Memory B cell (primary cell): Measurements from ENCODE around the gene PI4KA.
"Not testable (repeated sequence)": the region's sequence is repeated elsewhere in the genome, so short reads cannot be mapped to it uniquely, and the experiment has no call there.

ENCODE experiments used
- ATAC-seq: fragments of 150-1000 bp; cut with Tn5 transposase; 2 replicates; pipeline ENCODE4 v1.10.0; 2021; ENCODE audit warnings: low read depth, mild to moderate bottlenecking, moderate library complexity
- DNase-seq, 2 donors: peaks; one replicate each; pipeline ENCODE4 v3.0.0; 2022; ENCODE audit warnings: low spot score in 2 of 2
- H3K27ac Mint-ChIP-seq: one replicate; pipeline ENCODE4 v1.8.0; 2022; ENCODE audit warnings: mild to moderate bottlenecking, moderate library complexity, mixed read lengths
- H3K27me3 Mint-ChIP-seq: one replicate; pipeline ENCODE4 v1.8.0; 2022; ENCODE audit warnings: mixed read lengths
- H3K36me3 Mint-ChIP-seq: one replicate; pipeline ENCODE4 v1.8.0; 2022; ENCODE audit warnings: mild to moderate bottlenecking, mixed read lengths
- H3K4me1 Mint-ChIP-seq: one replicate; pipeline ENCODE4 v1.8.0; 2022; ENCODE audit warnings: mixed read lengths
- H3K4me3 Mint-ChIP-seq: one replicate; pipeline ENCODE4 v1.8.0; 2022; ENCODE audit warnings: mild to moderate bottlenecking, moderate library complexity, mixed read lengths
- H3K9me3 Mint-ChIP-seq: one replicate; pipeline ENCODE4 v1.8.0; 2022; ENCODE audit warnings: mixed read lengths

PI4KA gene

DNA sequence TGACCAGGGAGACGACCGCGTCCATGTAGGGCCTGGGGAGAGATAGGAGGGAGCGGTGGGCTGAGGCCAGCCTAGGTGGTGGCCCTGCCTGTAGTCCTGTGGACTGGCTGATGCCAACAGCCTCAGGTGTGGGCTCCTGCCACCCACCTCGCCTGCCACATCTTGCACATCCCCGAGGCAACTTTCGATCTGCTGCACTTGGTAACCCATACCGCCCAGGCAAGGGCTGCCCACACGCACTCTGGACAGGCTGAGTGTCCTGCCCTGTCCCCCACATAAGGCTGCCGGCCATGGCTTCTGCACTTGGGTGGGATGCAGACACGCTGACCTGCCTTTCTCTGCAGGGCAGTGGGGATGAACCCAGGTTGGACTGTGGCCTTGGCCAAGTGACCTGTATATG lies 148.6 kb downstream of the PI4KA start:
- not testable (repeated sequence) for DNase-seq, H3K9me3 Mint-ChIP-seq, H3K36me3 Mint-ChIP-seq

DNA sequence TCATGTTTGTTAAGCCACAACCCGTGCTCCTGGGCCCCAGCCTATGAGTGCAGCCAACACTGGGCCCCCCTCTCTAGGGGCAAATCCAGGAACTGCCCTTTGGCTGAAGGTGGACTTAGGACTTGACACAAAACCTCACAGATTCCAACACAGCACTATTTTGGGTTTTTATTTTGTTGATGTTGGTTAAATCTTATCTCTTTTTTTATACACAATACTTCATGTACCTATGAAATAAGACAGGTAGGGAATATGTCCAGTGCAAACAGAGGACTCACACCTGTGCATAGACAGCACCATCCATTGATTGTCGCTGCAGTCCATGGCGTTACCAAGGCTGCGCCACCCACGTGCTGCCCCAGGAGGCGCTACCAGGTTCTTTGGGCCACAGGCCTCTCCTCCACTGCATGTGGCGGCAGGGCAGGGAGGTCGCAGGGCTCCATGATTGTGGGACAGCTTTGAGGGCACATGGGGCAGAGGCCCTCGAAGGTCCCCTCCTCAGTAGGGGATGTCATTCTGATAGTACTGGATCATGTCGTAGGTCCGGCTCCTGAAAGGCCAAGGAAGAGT lies 151.0 kb downstream of the PI4KA start:
- ATAC-seq, H3K4me3 Mint-ChIP-seq, H3K4me1 Mint-ChIP-seq, H3K27ac Mint-ChIP-seq, H3K36me3 Mint-ChIP-seq, DNase-seq, H3K9me3 Mint-ChIP-seq, H3K27me3 Mint-ChIP-seq: not testable (repeated sequence)

More for the DNA sequence above, 148.6 kb downstream of the PI4KA start:
- not testable (repeated sequence) for H3K4me1 Mint-ChIP-seq, ATAC-seq, H3K4me3 Mint-ChIP-seq, H3K27ac Mint-ChIP-seq, H3K27me3 Mint-ChIP-seq

DNA sequence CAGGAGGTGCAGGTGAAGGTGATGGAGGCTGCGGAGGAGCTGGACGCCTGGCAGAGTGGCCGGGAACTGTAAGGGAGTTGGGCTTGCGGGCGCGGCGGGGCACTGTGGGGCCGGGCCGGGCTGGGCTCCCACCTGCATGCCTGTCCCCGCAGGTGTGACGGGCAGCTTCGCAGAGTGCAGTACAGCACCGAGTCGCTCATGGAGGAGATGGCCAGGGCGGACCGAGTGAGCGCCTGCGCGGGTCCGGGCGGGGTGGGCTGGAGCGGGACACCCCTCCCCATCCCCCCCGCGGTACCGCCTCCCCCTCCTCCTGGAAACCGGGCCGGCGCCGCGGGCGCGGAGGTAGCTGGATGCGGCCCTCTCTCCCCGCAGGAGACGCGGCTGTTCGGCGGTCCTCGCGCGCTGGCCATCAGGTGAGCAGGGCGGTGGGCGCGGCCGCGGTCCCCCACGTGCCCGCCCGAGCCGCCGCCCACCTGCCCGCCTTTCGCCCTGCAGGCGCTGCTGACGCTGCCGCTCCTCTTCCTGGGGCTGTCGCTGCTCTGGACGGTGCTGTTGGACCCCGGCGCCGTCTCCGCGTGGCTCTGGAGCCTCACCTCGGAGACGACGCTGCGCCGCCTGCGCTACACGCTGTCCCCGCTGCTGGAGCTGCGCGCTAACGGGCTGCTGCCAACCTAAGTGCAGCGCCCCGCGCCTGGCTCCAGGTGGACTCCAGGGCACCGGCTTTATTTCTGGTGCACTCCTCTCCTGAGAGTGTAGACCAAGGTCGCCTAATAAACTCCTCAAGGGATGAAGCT lies 154.6 kb downstream of the PI4KA start:
- H3K4me1 Mint-ChIP-seq, H3K27me3 Mint-ChIP-seq, H3K36me3 Mint-ChIP-seq, ATAC-seq, H3K9me3 Mint-ChIP-seq, H3K27ac Mint-ChIP-seq: not testable (repeated sequence)
- peak in 1 of 2 donors; percentile 35 for DNase-seq
- H3K4me3 Mint-ChIP-seq: peak overlapping the region; percentile 70

GRCh38 chr22:20703414-20703806 lies 155.2 kb downstream of the PI4KA start:
- not testable (repeated sequence) for DNase-seq, H3K27me3 Mint-ChIP-seq, H3K4me1 Mint-ChIP-seq, H3K9me3 Mint-ChIP-seq, H3K36me3 Mint-ChIP-seq
- Mint-ChIP-seq H3K4me3 (peak overlapping the region; percentile 99), H3K27ac (peak overlapping the region; percentile 98)
- peak; percentile 14 for ATAC-seq

- peak; percentile 90 to 92 for DNase-seq
- ATAC-seq: peak; percentile 74
- not testable (repeated sequence) for H3K36me3 Mint-ChIP-seq, H3K4me1 Mint-ChIP-seq, H3K27me3 Mint-ChIP-seq, H3K9me3 Mint-ChIP-seq
- Mint-ChIP-seq H3K27ac (peak overlapping the region; percentile 98), H3K4me3 (peak overlapping the region; percentile 99)
Measured at GRCh38 chr22:20702546-20703413, 155.8 kb downstream of the PI4KA start.

DNA sequence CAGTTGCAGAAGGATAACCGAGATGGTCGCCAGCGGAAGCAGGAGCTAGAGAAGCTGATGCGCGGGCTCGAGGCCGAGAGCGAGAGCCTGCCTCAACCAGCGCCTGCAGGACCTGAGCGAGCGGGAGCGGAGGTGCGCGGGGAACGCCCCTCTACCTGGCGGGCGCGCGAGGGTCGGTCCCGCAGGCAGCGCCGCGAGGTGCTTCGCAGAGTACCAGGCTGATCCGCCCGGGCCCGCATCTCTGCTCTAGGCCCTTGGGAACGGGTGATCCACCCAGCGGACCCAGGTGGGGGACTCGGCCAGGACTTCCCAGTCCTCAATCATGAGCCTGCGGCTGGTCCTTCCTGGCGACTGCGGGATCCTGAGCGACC lies 156.5 kb downstream of the PI4KA start:
- not testable (repeated sequence) for H3K4me1 Mint-ChIP-seq, DNase-seq
- peak overlapping the region; percentile 99 for H3K4me3 Mint-ChIP-seq

DNA sequence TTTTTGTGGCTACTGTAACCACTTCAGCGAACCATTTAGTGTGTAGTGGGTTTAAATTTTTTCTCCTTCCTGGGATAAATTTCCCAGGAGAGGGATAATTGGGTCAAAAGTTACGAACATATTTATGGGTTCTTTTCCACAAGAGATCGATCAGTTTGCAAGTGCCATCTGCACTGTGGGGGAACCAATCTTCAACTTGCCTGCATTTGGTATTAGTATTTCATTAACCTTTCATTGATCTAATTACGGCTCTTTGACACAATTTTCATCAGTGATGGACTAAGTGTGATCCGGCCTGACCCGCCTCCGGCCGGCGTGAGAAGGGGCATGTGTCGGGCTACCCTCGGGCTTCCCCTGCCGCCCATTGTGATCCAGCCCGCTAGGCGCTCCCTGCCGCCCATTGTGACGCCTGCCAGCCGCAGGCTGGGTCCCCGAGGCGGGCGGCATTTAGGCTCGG lies 156.9 kb downstream of the PI4KA start:
- Mint-ChIP-seq H3K27ac (peak overlapping the region; percentile 98), H3K4me3 (peak overlapping the region; percentile 99)
- not testable (repeated sequence) for H3K4me1 Mint-ChIP-seq, H3K27me3 Mint-ChIP-seq, H3K9me3 Mint-ChIP-seq, DNase-seq, H3K36me3 Mint-ChIP-seq
- peak; percentile 1 for ATAC-seq

More for the DNA sequence above, 156.5 kb downstream of the PI4KA start:
- not testable (repeated sequence) for H3K9me3 Mint-ChIP-seq, H3K36me3 Mint-ChIP-seq, H3K27me3 Mint-ChIP-seq
- ATAC-seq: peak; percentile 9
- peak overlapping the region; percentile 98 for H3K27ac Mint-ChIP-seq

- not testable (repeated sequence) for H3K9me3 Mint-ChIP-seq, H3K4me3 Mint-ChIP-seq, H3K27me3 Mint-ChIP-seq, ATAC-seq, H3K36me3 Mint-ChIP-seq, H3K4me1 Mint-ChIP-seq, DNase-seq, H3K27ac Mint-ChIP-seq
Measured at GRCh38 chr22:20700347-20700746, 158.3 kb downstream of the PI4KA start.

DNA sequence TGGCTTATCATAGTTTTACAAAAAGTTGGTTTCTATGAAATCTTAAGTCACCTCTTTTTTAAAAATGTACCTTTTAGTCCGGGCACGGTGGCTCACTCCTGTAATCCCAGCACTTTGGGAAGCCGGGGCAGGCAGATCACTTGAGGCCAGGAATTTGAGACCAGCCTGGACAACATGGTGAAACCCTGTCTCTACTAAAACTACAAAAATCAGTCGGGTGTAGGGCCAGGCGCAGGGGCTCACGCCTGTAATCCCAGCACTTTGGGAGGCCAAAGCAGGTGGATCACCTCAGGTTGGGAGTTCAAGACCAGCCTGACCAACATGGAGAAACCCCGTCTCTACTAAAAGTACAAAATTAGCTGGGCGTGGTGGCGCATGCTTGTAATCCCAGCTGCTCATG lies 158.8 kb downstream of the PI4KA start:
- not testable (repeated sequence) for DNase-seq, H3K27ac Mint-ChIP-seq, H3K4me3 Mint-ChIP-seq, H3K27me3 Mint-ChIP-seq, H3K36me3 Mint-ChIP-seq, ATAC-seq, H3K9me3 Mint-ChIP-seq, H3K4me1 Mint-ChIP-seq

DNA sequence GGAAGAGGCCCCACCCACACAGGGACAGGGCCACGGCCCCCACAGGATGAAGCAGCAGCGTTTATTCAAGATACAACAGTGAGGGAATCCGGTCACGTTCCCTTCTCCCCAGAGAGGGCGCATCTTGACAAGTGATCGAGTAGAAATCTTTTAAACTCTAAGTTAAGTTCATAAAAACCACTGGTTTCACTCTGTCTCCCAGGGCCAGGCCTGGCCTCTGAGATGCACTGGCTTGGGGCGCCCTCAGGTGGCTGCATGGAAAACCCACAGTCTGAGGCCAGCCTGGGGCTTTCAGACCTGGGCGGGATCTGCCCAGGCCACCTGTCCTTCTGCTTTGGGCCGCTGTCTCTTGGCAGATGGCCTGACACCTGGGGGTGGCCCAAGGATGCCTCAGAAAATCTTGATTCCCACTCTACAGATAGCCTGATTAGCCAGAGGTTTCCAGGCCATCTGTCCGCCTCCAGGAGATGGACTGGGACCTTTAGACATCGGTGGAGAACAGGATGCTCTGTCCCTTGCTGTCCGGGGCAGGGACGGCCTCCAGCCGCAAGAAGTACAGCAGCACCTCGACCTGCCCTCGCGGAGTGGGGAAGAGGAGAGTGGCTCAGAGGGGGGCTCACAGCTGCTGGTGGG lies 161.0 kb downstream of the PI4KA start:
- not testable (repeated sequence) for H3K36me3 Mint-ChIP-seq, H3K27me3 Mint-ChIP-seq, H3K4me3 Mint-ChIP-seq, H3K9me3 Mint-ChIP-seq, ATAC-seq, H3K27ac Mint-ChIP-seq, H3K4me1 Mint-ChIP-seq
- DNase-seq: peak in 1 of 2 donors; percentile 79

DNA sequence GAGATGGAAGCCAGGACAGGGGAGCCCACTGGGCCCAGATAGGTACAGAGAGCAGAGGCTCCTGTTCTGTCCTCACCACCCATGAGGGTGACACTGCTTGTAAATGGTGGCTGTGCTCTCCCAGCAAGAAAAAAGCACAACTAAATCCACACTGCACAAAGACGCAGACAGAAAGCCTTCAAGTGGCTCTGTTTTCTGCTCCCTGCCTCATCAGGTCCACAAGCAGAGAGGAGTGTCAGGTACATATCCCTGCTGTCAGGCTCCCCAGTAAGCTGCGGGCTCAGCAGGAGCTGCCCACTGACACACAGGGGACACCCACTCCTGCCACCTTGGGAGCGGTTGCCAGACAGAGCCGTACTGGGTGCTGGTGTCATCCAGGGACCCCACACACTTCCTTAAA lies 162.6 kb downstream of the PI4KA start:
- not testable (repeated sequence) for H3K27me3 Mint-ChIP-seq, H3K4me1 Mint-ChIP-seq, H3K36me3 Mint-ChIP-seq, DNase-seq, ATAC-seq, H3K9me3 Mint-ChIP-seq, H3K27ac Mint-ChIP-seq, H3K4me3 Mint-ChIP-seq

GRCh38 chr22:20695205-20695604 lies 163.4 kb downstream of the PI4KA start:
- DNase-seq, H3K27me3 Mint-ChIP-seq, ATAC-seq, H3K27ac Mint-ChIP-seq, H3K9me3 Mint-ChIP-seq, H3K4me3 Mint-ChIP-seq, H3K36me3 Mint-ChIP-seq, H3K4me1 Mint-ChIP-seq: not testable (repeated sequence)

GRCh38 chr22:20694256-20694655 lies 164.4 kb downstream of the PI4KA start:
- H3K9me3 Mint-ChIP-seq, DNase-seq, H3K36me3 Mint-ChIP-seq, H3K27me3 Mint-ChIP-seq, H3K4me1 Mint-ChIP-seq, H3K4me3 Mint-ChIP-seq, ATAC-seq, H3K27ac Mint-ChIP-seq: not testable (repeated sequence)

DNA sequence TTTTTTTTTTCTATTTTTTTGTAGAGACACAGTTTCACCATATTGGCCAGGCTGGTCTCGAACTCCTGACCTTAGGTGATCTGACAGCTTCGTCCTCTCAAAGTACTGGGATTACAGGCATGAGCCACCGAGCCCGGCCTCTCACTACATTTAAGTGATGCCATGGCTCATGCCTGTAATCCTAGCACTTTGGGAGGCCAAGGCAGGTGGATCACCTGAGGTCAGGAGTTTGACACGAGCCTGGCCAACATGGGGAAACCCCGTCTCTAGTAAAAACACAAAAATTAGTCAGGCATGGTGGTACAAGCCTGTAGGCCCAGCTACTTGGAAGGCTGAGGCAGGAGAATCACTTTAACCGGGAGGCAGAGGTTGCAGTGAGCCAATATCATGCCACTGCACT lies 165.7 kb downstream of the PI4KA start:
- DNase-seq, H3K4me1 Mint-ChIP-seq, H3K27me3 Mint-ChIP-seq, ATAC-seq, H3K27ac Mint-ChIP-seq, H3K9me3 Mint-ChIP-seq, H3K4me3 Mint-ChIP-seq, H3K36me3 Mint-ChIP-seq: not testable (repeated sequence)
